ENCODE measurements around the gene CTPS1.
A peak's percentile ranks its signal among the peaks of the same experiment; 100 is the strongest.

The CTPS1 gene

GRCh38 chr1:41003127-41003639 is 23.7 kb downstream of the CTPS1 start:
- DNase-seq, result peak; percentile 64

GRCh38 chr1:41003640-41004220 is 24.2 kb downstream of the CTPS1 start:
- DNase-seq, result peak; percentile 100

GRCh38 chr1:41005876-41006275 is 26.4 kb downstream of the CTPS1 start:
- no peak for DNase-seq

GRCh38 chr1:41006942-41007865 is 27.7 kb downstream of the CTPS1 start:
- DNase-seq, result no peak

- DNase-seq, result no peak
Observed at GRCh38 chr1:41009466-41009865, 30.0 kb downstream of the CTPS1 start.

- no peak for DNase-seq
Observed at GRCh38 chr1:41010345-41010744, 30.8 kb downstream of the CTPS1 start.

GRCh38 chr1:41013024-41013423 is 33.5 kb downstream of the CTPS1 start:
- no peak for DNase-seq

GRCh38 chr1:41013796-41014195 is 34.3 kb downstream of the CTPS1 start:
- DNase-seq, result no peak

- DNase-seq, result no peak
Observed at GRCh38 chr1:41014871-41015270, 35.4 kb downstream of the CTPS1 start.

- no peak for DNase-seq
Observed at GRCh38 chr1:41015281-41015896, 35.9 kb downstream of the CTPS1 start.

- no peak for DNase-seq
Observed at GRCh38 chr1:41015897-41016470, 36.5 kb downstream of the CTPS1 start.

GRCh38 chr1:41017141-41018017 is 37.9 kb downstream of the CTPS1 start:
- DNase-seq, result no peak

- no peak for DNase-seq
Observed at GRCh38 chr1:41018018-41018410, 38.5 kb downstream of the CTPS1 start.

- DNase-seq, result no peak
Observed at GRCh38 chr1:41019353-41019745, 39.9 kb downstream of the CTPS1 start.

- peak; percentile 69 for DNase-seq
Observed at GRCh38 chr1:41020109-41020576, 40.6 kb downstream of the CTPS1 start.

- DNase-seq, result no peak
Observed at GRCh38 chr1:41020654-41021053, 41.2 kb downstream of the CTPS1 start.

GRCh38 chr1:41021526-41022308 is 42.2 kb downstream of the CTPS1 start, which contains the start of gene SLFNL1:
Gene SLFNL1 (minus strand): TSS chr1:41021725. CDS start chr1:41020660, 1,065 bp downstream.
- peak; percentile 99 for DNase-seq

- no peak for DNase-seq
Observed at GRCh38 chr1:41022424-41022823, 42.9 kb downstream of the CTPS1 start.

- peak; percentile 82 for DNase-seq
Observed at GRCh38 chr1:41023279-41023990, 43.9 kb downstream of the CTPS1 start.

- DNase-seq, result no peak
Observed at GRCh38 chr1:41024953-41025352, 45.5 kb downstream of the CTPS1 start.

Data from NCI-H2029 (cell line).